ENCODE data around the gene CCDC188. TPM values are rescaled to one million over a fixed set of nuclear protein-coding genes. Genes with fewer than 3 reads are reported as not detected.

The CCDC188 gene
- total RNA-seq, 1 donor from 2014 or later, result 1.6 TPM

DNA sequence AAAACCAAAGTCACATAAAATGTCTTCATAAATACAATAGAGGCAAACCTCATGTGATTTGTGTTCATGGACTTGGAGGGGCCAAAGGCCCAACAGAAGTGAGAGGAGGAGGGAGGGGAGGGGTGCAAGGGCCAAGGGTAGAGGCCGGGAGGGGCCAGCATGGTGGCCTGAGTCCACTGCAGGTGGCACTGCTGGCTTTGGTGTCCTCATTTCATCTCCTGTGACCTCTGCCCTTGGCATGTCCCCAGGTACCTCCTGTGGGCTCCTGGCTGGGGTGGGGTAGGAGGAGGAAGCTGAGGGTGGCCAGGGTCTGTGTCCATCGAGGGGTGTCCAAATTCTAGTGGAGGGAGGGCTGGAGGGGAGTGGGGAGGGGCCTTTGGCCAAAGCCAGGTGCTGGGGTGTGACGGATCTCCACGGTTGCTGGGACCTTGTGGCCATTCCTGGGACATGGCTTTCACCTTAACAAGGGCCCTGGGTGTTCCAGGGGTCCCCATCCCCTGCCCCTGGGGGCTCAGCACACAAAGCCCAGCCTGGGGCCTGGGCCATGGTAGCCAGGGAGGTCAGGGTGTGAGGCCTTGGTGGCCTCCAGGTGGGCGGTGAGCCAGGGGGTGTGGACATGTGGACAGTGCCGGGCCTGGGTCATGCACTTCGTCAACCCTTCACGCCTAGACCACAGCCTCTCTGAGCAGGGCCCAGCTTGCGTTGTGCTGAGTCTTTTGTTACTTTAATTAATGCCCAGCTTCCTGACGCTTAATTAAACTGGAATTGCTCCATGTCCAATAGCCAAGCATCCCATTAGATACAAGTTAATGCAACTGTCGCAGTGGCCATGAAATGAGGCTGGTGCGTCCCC is 20.7 kb upstream of the CCDC188 start:
- ATAC-seq, result no peak
- Histone ChIP-seq H3K4me3 (no peak overlapping the region), H3K4me1 (no peaks in the 10 kb centered on the region), H3K9me3 (no peaks in the 10 kb centered on the region), H3K27me3 (no peaks in the 10 kb centered on the region), H3K36me3 (no peaks in the 10 kb centered on the region), H3K27ac (no peak overlapping the region)
- intact Hi-C loops (cut with DNase I), result no loop called here
- TF ChIP-seq, protein P1, sequence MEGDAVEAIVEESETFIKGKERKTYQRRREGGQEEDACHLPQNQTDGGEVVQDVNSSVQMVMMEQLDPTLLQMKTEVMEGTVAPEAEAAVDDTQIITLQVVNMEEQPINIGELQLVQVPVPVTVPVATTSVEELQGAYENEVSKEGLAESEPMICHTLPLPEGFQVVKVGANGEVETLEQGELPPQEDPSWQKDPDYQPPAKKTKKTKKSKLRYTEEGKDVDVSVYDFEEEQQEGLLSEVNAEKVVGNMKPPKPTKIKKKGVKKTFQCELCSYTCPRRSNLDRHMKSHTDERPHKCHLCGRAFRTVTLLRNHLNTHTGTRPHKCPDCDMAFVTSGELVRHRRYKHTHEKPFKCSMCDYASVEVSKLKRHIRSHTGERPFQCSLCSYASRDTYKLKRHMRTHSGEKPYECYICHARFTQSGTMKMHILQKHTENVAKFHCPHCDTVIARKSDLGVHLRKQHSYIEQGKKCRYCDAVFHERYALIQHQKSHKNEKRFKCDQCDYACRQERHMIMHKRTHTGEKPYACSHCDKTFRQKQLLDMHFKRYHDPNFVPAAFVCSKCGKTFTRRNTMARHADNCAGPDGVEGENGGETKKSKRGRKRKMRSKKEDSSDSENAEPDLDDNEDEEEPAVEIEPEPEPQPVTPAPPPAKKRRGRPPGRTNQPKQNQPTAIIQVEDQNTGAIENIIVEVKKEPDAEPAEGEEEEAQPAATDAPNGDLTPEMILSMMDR (IDR thresholded peaks at IDR 0.05), result no peak
- DNase-seq, result no peak

DNA sequence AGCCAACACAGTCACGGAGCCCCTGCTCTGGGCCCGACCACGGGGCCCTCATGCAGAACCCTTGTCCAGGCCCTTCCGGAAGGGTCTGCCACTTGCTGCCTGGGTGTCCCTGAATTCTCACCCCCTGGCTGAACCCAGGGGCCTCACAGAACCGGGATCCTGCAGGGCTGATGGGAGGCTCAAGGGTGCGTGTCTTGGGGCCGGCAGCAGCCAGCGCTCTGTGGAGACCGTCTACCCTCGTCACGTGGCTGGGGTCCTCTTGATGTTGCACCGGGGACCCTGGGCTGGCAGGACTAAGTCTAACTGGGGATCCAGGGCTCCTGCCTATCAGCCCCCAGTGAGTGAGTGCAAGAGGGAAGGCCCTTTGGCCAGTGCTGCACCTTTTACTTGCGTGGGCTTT is 19.3 kb upstream of the CCDC188 start:
- intact Hi-C loops (cut with DNase I), result no loop called here
- Histone ChIP-seq H3K4me1 (no peaks in the 10 kb centered on the region), H3K36me3 (no peaks in the 10 kb centered on the region), H3K27ac (no peak overlapping the region), H3K4me3 (no peak overlapping the region), H3K9me3 (no peaks in the 10 kb centered on the region), H3K27me3 (no peaks in the 10 kb centered on the region)
- TF ChIP-seq, protein P1 (IDR thresholded peaks at IDR 0.05), result no peak
- no peak for DNase-seq
- ATAC-seq, result no peak

DNA sequence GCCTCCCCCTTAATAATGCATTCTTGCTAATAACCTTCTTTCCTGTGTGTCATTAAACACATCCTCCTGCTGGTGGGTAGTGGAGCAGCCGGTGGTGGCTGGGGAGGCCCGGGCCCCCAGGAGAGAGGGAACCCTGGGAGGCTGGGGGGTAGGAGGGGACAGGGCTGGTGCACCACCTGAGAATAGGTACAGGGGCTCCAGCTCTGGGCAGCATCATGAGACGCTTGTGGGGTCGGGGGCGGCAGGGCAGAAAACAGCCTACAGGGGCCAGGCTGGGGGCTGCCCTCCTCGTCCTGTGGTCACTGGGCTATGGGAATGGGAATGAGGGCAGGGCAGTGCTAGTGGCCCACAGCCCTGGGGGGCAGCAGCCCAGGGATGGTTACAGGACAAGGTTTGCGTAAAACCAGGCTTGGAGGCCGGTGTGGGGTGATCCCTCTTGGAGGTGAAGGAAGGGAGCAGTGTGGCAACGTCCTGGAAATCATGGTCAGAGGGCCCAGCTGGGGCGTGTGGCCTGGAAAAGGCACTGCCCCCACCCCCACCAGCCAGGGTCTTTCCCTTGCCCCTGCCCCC is 18.5 kb upstream of the CCDC188 start:
- DNase-seq, result no peak
- no peaks in the 10 kb centered on the region for H3K27me3 ChIP-seq
- H3K4me1 ChIP-seq, result no peaks in the 10 kb centered on the region
- intact Hi-C loops (cut with DNase I), result no loop called here
- TF ChIP-seq, protein P1 (IDR thresholded peaks at IDR 0.05), result no peak
- ATAC-seq, result no peak
- H3K27ac ChIP-seq, result no peak overlapping the region
- no peak overlapping the region for H3K4me3 ChIP-seq
- H3K9me3 ChIP-seq, result no peaks in the 10 kb centered on the region
- no peaks in the 10 kb centered on the region for H3K36me3 ChIP-seq

DNA sequence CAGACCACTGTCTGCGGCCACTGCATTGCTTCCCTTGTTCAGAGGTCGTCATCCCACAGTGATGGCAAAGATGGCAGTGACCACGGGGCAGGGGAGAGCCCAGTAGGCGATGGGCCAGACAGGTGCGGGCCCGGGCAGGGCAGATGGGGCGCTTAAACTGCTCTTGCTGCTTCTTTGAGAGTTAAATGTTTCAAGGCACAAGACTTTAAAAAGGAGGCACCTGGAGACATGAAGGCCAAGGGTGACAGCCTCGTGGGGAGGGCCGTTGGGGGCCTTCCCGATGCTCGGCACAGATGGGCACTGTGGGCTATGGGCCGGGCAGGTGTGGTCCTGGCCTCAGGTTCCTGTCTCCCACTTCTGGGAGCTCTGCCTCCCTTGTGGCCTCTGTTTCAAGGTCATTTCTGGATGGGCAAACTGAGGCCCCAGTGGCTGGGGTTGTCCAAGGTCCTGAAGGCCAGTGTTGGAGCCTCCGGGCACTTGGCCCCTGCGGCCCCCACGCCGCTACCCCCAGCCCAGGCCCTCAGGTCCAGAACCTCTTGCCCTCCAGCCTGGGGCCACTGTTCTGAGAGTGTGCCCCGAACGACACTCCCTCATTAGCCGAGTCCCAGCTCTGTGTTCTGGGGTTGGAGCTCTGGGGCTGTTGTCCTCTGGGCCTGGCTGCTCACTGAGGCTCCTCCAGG is 16.9 kb upstream of the CCDC188 start:
- Histone ChIP-seq H3K27ac (no peak overlapping the region), H3K4me3 (no peak overlapping the region), H3K27me3 (no peaks in the 10 kb centered on the region), H3K9me3 (no peaks in the 10 kb centered on the region), H3K4me1 (no peaks in the 10 kb centered on the region), H3K36me3 (no peaks in the 10 kb centered on the region)
- intact Hi-C loops (cut with DNase I), result no loop called here
- DNase-seq, result no peak
- no peak for ATAC-seq
- TF ChIP-seq, protein P1 (IDR thresholded peaks at IDR 0.05), result no peak

DNA sequence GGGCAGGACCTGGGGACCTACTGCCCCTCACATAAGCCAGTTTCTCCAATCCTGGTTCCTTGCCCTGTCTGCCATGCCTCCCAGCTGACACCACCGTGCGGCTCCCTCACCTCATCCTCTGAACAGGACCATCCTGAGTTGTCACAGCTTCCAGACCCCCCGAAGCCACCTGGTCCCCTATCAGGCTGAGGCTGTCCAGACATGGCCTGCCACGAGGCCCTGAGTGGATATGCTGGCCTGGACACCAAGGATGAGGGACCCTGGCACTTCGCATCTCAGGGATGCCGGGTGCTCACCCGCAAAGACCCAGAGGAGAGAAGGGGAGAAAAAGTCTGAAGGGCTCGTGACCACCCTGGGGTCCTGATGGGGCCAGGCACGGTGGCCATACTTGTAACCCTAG is 15.8 kb upstream of the CCDC188 start:
- Histone ChIP-seq H3K27ac (no peak overlapping the region), H3K9me3 (no peaks in the 10 kb centered on the region), H3K4me1 (no peaks in the 10 kb centered on the region), H3K27me3 (no peaks in the 10 kb centered on the region), H3K36me3 (no peaks in the 10 kb centered on the region), H3K4me3 (no peak overlapping the region)
- intact Hi-C loops (cut with DNase I), result no loop called here
- DNase-seq, result no peak
- TF ChIP-seq, protein P1 (IDR thresholded peaks at IDR 0.05), result no peak
- ATAC-seq, result no peak
